ENCODE results near the gene PCSK5. TPM values are rescaled to one million over a fixed set of nuclear protein-coding genes. Genes with fewer than 3 reads are reported as not detected.

The PCSK5 gene
- total and polyA plus RNA-seq, 2 experiments from 2014 or later: 59.1 to 71.7 TPM

DNA sequence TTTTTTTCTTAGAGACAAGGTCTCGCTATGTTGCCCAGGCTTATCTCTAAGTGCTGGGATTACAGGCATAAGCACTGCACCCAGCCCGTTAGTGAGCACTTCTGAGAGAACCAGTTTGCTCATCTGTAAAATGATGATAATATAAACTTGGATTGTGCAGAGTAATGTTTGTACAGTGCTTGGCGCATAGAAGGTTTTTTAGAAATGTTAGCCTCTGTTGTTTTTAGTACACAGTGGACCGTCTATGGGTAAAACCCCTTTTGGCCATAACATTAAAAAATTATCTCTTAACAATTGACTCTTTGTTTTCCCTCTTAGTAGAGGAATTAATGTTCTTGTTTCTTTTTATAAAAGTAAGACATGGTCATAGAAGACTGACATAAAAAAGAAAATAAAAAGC is 202.1 kb downstream of the PCSK5 start:
- WGBS (ENCODE audit: low lambda C conversion rate, missing lambda C conversion rate): 58% methylated on average over 4 of the region's 4 CpGs
- Histone ChIP-seq H3K4me2 (no peak overlapping the region), H3K36me3 (replicated peaks; ENCODE audit: insufficient read depth, low read depth) (no peaks in the 10 kb centered on the region)

DNA sequence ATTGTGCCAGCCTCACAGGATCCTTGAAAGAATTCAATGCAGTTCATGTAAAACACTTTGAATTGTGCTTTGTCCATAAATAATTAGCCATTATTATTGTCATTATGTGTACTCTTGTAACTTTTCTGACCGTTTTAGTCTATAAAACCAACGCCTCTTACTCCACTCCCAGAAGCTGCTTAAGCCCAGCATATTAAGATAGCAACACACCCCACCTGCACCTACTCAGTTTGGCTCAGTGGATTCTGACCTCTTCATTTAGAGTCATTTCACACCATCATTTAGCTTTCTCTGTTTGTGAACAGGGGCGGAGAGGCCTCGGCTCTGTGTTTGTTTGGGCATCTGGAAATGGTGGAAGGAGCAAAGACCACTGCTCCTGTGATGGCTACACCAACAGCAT is 205.1 kb downstream of the PCSK5 start:
- TF ChIP-seq, protein P1, sequence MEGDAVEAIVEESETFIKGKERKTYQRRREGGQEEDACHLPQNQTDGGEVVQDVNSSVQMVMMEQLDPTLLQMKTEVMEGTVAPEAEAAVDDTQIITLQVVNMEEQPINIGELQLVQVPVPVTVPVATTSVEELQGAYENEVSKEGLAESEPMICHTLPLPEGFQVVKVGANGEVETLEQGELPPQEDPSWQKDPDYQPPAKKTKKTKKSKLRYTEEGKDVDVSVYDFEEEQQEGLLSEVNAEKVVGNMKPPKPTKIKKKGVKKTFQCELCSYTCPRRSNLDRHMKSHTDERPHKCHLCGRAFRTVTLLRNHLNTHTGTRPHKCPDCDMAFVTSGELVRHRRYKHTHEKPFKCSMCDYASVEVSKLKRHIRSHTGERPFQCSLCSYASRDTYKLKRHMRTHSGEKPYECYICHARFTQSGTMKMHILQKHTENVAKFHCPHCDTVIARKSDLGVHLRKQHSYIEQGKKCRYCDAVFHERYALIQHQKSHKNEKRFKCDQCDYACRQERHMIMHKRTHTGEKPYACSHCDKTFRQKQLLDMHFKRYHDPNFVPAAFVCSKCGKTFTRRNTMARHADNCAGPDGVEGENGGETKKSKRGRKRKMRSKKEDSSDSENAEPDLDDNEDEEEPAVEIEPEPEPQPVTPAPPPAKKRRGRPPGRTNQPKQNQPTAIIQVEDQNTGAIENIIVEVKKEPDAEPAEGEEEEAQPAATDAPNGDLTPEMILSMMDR (IDR thresholded peaks at IDR 0.05; ENCODE audit: poor library complexity): no peak
- TF ChIP-seq EZH2phosphoT487 (IDR thresholded peaks at IDR 0.05; ENCODE audit: low read depth, severe bottlenecking, unreplicated experiment) (no peak), EZH2 (IDR thresholded peaks at IDR 0.05; ENCODE audit: borderline replicate concordance) (no peak)
- H3K9me2 ChIP-seq (replicated peaks; ENCODE audit: insufficient read depth): no peaks in the 10 kb centered on the region
- no peak overlapping the region for H2AFZ ChIP-seq
- no peaks in the 10 kb centered on the region for H3K27me3 ChIP-seq
- WGBS (ENCODE audit: low lambda C conversion rate, missing lambda C conversion rate): 68% methylated on average over 4 of the region's 4 CpGs
- H3K4me3 ChIP-seq: no peak overlapping the region
- no peaks in the 10 kb centered on the region for H3K36me3 ChIP-seq (replicated peaks; ENCODE audit: insufficient read depth, low read depth)
- no peak overlapping the region for H3K27ac ChIP-seq
- H3K9me3 ChIP-seq (ENCODE audit: low read depth): no peaks in the 10 kb centered on the region
- no peak for DNase-seq (ENCODE audit: low spot score)
- H3K79me2 ChIP-seq: no peaks in the 10 kb centered on the region
- no peaks in the 10 kb centered on the region for H4K20me1 ChIP-seq (ENCODE audit: insufficient read depth, poor library complexity, severe bottlenecking)
- H3K4me2 ChIP-seq: no peak overlapping the region
- peaks cover 20% of the 10 kb centered on the region for H3K4me1 ChIP-seq (ENCODE audit: insufficient read depth)

More for the DNA sequence above, 202.1 kb downstream of the PCSK5 start:
- H3K9me2 ChIP-seq (replicated peaks; ENCODE audit: insufficient read depth): no peaks in the 10 kb centered on the region
- H3K9me3 ChIP-seq (ENCODE audit: low read depth): no peaks in the 10 kb centered on the region
- H3K27me3 ChIP-seq: no peaks in the 10 kb centered on the region
- peaks cover 16% of the 10 kb centered on the region for H3K4me1 ChIP-seq (ENCODE audit: insufficient read depth)
- no peak overlapping the region for H2AFZ ChIP-seq
- H4K20me1 ChIP-seq (ENCODE audit: insufficient read depth, poor library complexity, severe bottlenecking): no peaks in the 10 kb centered on the region
- no peaks in the 10 kb centered on the region for H3K79me2 ChIP-seq
- TF ChIP-seq EZH2phosphoT487 (IDR thresholded peaks at IDR 0.05; ENCODE audit: low read depth, severe bottlenecking, unreplicated experiment) (no peak), EZH2 (IDR thresholded peaks at IDR 0.05; ENCODE audit: borderline replicate concordance) (no peak)
- TF ChIP-seq, protein P1 (IDR thresholded peaks at IDR 0.05; ENCODE audit: poor library complexity): no peak
- no peak for DNase-seq (ENCODE audit: low spot score)
- no peak overlapping the region for H3K4me3 ChIP-seq
- peak overlapping the region; percentile 59 for H3K27ac ChIP-seq

DNA sequence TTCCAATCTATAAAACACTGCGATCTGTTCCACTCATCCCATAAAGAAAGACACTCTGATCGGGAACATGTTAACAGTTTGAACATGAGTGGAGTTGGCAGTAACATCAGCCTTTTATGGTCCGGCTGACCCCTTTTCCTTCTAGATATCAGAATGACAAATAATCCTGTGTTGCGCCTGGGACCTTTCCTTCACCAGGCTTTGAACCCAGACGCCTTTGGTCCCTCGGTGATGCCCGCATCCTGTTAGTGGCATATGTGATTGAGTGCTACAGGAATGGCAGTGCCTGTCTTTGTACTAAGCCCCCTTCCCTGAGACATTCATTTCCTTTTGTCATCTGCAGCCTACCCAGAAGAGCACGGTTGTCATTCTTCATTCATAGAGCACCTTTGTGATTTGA is 209.0 kb downstream of the PCSK5 start:
- Histone ChIP-seq H4K20me1 (ENCODE audit: insufficient read depth, poor library complexity, severe bottlenecking) (no peaks in the 10 kb centered on the region), H3K36me3 (replicated peaks; ENCODE audit: insufficient read depth, low read depth) (no peaks in the 10 kb centered on the region), H3K27ac (no peak overlapping the region), H3K4me1 (ENCODE audit: insufficient read depth) (peaks cover 19% of the 10 kb centered on the region), H3K9me2 (replicated peaks; ENCODE audit: insufficient read depth) (no peaks in the 10 kb centered on the region), H3K4me2 (no peak overlapping the region), H3K4me3 (no peak overlapping the region), H3K9me3 (ENCODE audit: low read depth) (no peaks in the 10 kb centered on the region), H2AFZ (no peak overlapping the region), H3K27me3 (no peaks in the 10 kb centered on the region), H3K79me2 (no peaks in the 10 kb centered on the region)
- WGBS (ENCODE audit: low lambda C conversion rate, missing lambda C conversion rate): 91% methylated on average over 8 of the region's 8 CpGs
- TF ChIP-seq EZH2phosphoT487 (IDR thresholded peaks at IDR 0.05; ENCODE audit: low read depth, severe bottlenecking, unreplicated experiment) (no peak), EZH2 (IDR thresholded peaks at IDR 0.05; ENCODE audit: borderline replicate concordance) (no peak)
- TF ChIP-seq, protein P1 (IDR thresholded peaks at IDR 0.05; ENCODE audit: poor library complexity): no peak
- DNase-seq (ENCODE audit: low spot score): no peak

DNA sequence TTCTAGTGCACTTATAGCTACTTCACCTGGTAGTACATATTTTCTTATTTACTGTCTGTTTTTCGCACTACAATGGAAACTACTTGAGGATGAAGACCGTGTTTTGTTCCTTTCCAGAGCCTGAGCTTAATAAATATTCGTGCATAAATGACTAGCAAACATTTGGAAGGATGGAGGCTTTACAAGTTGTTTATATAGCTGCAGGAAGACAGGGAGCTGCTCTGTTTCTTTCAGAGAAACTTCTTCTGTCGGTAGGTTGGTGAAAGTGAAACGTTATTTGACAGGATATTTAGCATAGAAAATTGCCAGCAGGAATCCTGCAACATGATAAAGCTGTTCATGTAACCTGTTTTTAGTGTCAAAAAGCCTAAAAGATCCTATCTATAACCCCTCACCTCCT is 210.6 kb downstream of the PCSK5 start:
- Histone ChIP-seq H3K4me2 (peak overlapping the region; percentile 52), H4K20me1 (ENCODE audit: insufficient read depth, poor library complexity, severe bottlenecking) (no peaks in the 10 kb centered on the region), H3K9me2 (replicated peaks; ENCODE audit: insufficient read depth) (no peaks in the 10 kb centered on the region), H3K27me3 (no peaks in the 10 kb centered on the region), H3K79me2 (no peaks in the 10 kb centered on the region), H3K9me3 (ENCODE audit: low read depth) (no peaks in the 10 kb centered on the region), H2AFZ (no peak overlapping the region), H3K4me3 (no peak overlapping the region), H3K36me3 (replicated peaks; ENCODE audit: insufficient read depth, low read depth) (no peaks in the 10 kb centered on the region), H3K4me1 (ENCODE audit: insufficient read depth) (peaks cover 19% of the 10 kb centered on the region), H3K27ac (no peak overlapping the region)
- DNase-seq (ENCODE audit: low spot score): no peak
- WGBS (ENCODE audit: low lambda C conversion rate, missing lambda C conversion rate): 42% methylated on average over 5 of the region's 5 CpGs
- TF ChIP-seq EZH2 (IDR thresholded peaks at IDR 0.05; ENCODE audit: borderline replicate concordance) (no peak), EZH2phosphoT487 (IDR thresholded peaks at IDR 0.05; ENCODE audit: low read depth, severe bottlenecking, unreplicated experiment) (no peak)
- TF ChIP-seq, protein P1 (IDR thresholded peaks at IDR 0.05; ENCODE audit: poor library complexity): no peak
